NB4 (cell line): ENCODE data around the gene PTGS1.

Source experiments
- DNase-seq: peaks from one replicate; pipeline ENCODE4 v3.0.0; 2010; ENCODE audit warnings: low read depth
- H3K4me3 ChIP-seq: one replicate; pipeline ENCODE4 v1.5.1; 2011; ENCODE audit warnings: mild to moderate bottlenecking, low read depth, low read length, moderate library complexity
- CTCF ChIP-seq: IDR thresholded peaks from one replicate; pipeline ENCODE4 v1.5.1; 2012; ENCODE audit warnings: low read depth, low read length
- MAX ChIP-seq: IDR thresholded peaks from 2 replicates; pipeline ENCODE4 v1.6.1; 2011; ENCODE audit warnings: low read depth, low read length
- MYC ChIP-seq: IDR thresholded peaks from 2 replicates; pipeline ENCODE4 v1.6.1; 2011; ENCODE audit warnings: low read depth, low read length
- POLR2A ChIP-seq: IDR thresholded peaks from 2 replicates; pipeline ENCODE4 v1.6.1; 2011; ENCODE audit warnings: mild to moderate bottlenecking; ENCODE audit not compliant: insufficient read length; ENCODE audit errors: extremely low read depth

The PTGS1 gene

GRCh38 chr9:122394265-122395125, 23.7 kb downstream of the PTGS1 start:
- no peak overlapping the region for H3K4me3 ChIP-seq
- TF ChIP-seq MYC (no peak), MAX (no peak), CTCF (no peak), POLR2A (no peak)
- no peak for DNase-seq

GRCh38 chr9:122396614-122397148, 25.9 kb downstream of the PTGS1 start:
- TF ChIP-seq CTCF, result no peak
- no peak for TF ChIP-seq POLR2A
- no peak for TF ChIP-seq MYC
- no peak for TF ChIP-seq MAX
- DNase-seq, result no peak
- no peak overlapping the region for H3K4me3 ChIP-seq

GRCh38 chr9:122397749-122398148, 26.9 kb downstream of the PTGS1 start:
- no peak for DNase-seq
- TF ChIP-seq MYC (no peak), CTCF (no peak), MAX (no peak), POLR2A (no peak)
- H3K4me3 ChIP-seq, result no peak overlapping the region

GRCh38 chr9:122398371-122398924, 27.6 kb downstream of the PTGS1 start:
- H3K4me3 ChIP-seq, result no peak overlapping the region
- no peak for DNase-seq
- TF ChIP-seq MYC, result no peak

- no peak for TF ChIP-seq MYC
- TF ChIP-seq POLR2A, result no peak
- TF ChIP-seq CTCF, result no peak
- TF ChIP-seq MAX, result no peak
- H3K4me3 ChIP-seq, result no peak overlapping the region
- DNase-seq, result no peak
These were observed 31.1 kb downstream of the PTGS1 start for GRCh38 chr9:122401896-122402295.

GRCh38 chr9:122402403-122402871, 31.6 kb downstream of the PTGS1 start:
- H3K4me3 ChIP-seq, result no peak overlapping the region
- no peak for TF ChIP-seq CTCF
- no peak for TF ChIP-seq POLR2A
- no peak for TF ChIP-seq MAX
- peak; percentile 63 for DNase-seq
